ENCODE data around the gene DEPDC1B.

DNA sequence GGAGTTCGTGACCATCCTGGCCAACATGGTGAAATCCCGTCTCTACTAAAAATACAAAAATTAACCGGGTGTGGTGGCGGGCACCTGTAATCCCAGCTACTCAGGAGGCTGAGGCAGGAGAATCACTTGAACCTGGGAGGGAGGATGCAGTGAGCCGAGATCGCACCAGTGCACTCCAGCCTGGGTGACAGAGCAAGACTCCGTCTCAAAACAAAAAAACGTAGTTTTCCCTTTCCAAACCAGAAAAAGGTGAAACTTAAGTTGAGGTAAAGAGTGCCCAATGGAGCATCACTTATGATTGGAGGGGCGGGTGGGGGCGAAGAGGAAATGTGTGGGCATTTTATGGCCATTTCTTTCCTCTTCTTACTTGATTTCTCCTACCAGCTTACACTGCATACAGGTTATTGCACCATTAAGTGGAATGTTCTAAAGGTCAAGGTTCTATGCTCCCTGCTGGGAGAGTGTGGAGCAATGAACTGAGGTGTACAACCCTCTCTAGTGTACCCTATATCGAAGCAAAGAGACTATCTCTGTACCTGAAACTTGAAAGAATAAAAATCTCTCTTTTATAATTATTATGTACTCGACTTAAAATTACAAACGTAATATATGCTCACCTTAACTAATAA, 136.2 kb downstream of the DEPDC1B start:
- TF ChIP-seq POLR2A (IDR thresholded peaks at IDR 0.05; ENCODE audit: low read depth, low read length) (no peak), RAD21 (IDR thresholded peaks at IDR 0.05; ENCODE audit: low read length) (no peak), ELK1 (IDR thresholded peaks at IDR 0.05; ENCODE audit: borderline replicate concordance, low read depth, low read length) (no peak), SMC3 (IDR thresholded peaks at IDR 0.05; ENCODE audit: low read depth, low read length) (no peak)
- TF ChIP-seq, protein P1, sequence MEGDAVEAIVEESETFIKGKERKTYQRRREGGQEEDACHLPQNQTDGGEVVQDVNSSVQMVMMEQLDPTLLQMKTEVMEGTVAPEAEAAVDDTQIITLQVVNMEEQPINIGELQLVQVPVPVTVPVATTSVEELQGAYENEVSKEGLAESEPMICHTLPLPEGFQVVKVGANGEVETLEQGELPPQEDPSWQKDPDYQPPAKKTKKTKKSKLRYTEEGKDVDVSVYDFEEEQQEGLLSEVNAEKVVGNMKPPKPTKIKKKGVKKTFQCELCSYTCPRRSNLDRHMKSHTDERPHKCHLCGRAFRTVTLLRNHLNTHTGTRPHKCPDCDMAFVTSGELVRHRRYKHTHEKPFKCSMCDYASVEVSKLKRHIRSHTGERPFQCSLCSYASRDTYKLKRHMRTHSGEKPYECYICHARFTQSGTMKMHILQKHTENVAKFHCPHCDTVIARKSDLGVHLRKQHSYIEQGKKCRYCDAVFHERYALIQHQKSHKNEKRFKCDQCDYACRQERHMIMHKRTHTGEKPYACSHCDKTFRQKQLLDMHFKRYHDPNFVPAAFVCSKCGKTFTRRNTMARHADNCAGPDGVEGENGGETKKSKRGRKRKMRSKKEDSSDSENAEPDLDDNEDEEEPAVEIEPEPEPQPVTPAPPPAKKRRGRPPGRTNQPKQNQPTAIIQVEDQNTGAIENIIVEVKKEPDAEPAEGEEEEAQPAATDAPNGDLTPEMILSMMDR (conservative IDR thresholded peaks at IDR 0.05; ENCODE audit: low read depth, low read length) = no peak

All from IMR-90 (cell line).